Thoracic aorta (tissue), 2 donors: ENCODE results near the gene KIRREL3. TPM values are rescaled to one million over a fixed set of nuclear protein-coding genes. Genes with fewer than 3 reads are reported as not detected.

Source experiments
- ATAC-seq: fragments of 150-250 bp; one replicate; pipeline ENCODE4 v1.8.0; 2017; ENCODE audit warnings: low read depth; ENCODE audit not compliant: insufficient number of reproducible peaks, low FRiP score
- DNase-seq: peaks from one replicate; pipeline ENCODE4 v3.0.0-alpha.2; 2020; ENCODE audit warnings: low spot score
- H3K27ac ChIP-seq, 2 donors: fragments of 200-600 bp; sonication (generic); 1 replicate in 1 of 2; 2 replicates in 1 of 2; pipeline ENCODE4 v1.5.1; 2016; ENCODE audit warnings: mild to moderate bottlenecking in 2 of 2, moderate library complexity in 2 of 2
- H3K27me3 ChIP-seq: fragments of 200-600 bp; sonication (generic); replicated peaks from 2 replicates; pipeline ENCODE4 v1.6.0; 2016; ENCODE audit warnings: mild to moderate bottlenecking; ENCODE audit not compliant: insufficient read depth
- H3K36me3 ChIP-seq: fragments of 200-600 bp; sonication (generic); one replicate; pipeline ENCODE4 v1.5.1; 2016
- H3K4me1 ChIP-seq, 2 donors: fragments of 200-600 bp; sonication (generic); 1 replicate in 1 of 2; 2 replicates in 1 of 2; pipeline versions ENCODE4 v1.5.1 to v1.6.0; 2016; ENCODE audit warnings: low read depth in 2 of 2, mild to moderate bottlenecking in 1 of 2; ENCODE audit not compliant: control insufficient read depth in 1 of 2
- H3K4me3 ChIP-seq: fragments of 200-600 bp; sonication (generic); 2 replicates; pipeline ENCODE4 v1.5.1; 2016; ENCODE audit warnings: mild to moderate bottlenecking
- H3K9me3 ChIP-seq: fragments of 200-600 bp; sonication (generic); 2 replicates; pipeline ENCODE4 v1.5.1; 2016
- CTCF ChIP-seq: fragments of 200-600 bp; sonication (generic); IDR thresholded peaks from one replicate; pipeline ENCODE4 v1.5.1; 2019; ENCODE audit warnings: antibody characterized with exemption
- total RNA-seq, 2 donors: library from RNA; depleted of rRNA; stranded (reverse); fragments of >200 nt; gene quantifications; one replicate each; pipeline versions ENCODE4 v1.1.0 to v1.2.3, GENCODE V29; 2016

KIRREL3 gene
- total RNA-seq, 2 donors from 2014 or later, result not detected

GRCh38 chr11:126973051-126973450 lies 27.5 kb downstream of the KIRREL3 start:
- H3K36me3 ChIP-seq, result no peaks in the 10 kb centered on the region
- no peak overlapping the region for H3K27ac ChIP-seq
- H3K4me1 ChIP-seq, result no peaks in the 10 kb centered on the region
- ATAC-seq (no peak), DNase-seq (no peak)
- no peaks in the 10 kb centered on the region for H3K9me3 ChIP-seq
- no peak overlapping the region for H3K4me3 ChIP-seq
- H3K27me3 ChIP-seq, result no peaks in the 10 kb centered on the region
- TF ChIP-seq CTCF, result no peak

- Histone ChIP-seq H3K4me3 (no peak overlapping the region), H3K4me1 (no peaks in the 10 kb centered on the region), H3K27ac (no peak overlapping the region), H3K27me3 (no peaks in the 10 kb centered on the region), H3K36me3 (no peaks in the 10 kb centered on the region), H3K9me3 (no peaks in the 10 kb centered on the region)
- TF ChIP-seq CTCF, result no peak
- no peak for ATAC-seq
- DNase-seq, result no peak
Observed at GRCh38 chr11:126971305-126971704, 29.3 kb downstream of the KIRREL3 start.

- ATAC-seq (no peak), DNase-seq (no peak)
- H3K4me1 ChIP-seq, result no peaks in the 10 kb centered on the region
- TF ChIP-seq CTCF, result no peak
- no peak overlapping the region for H3K4me3 ChIP-seq
- H3K27ac ChIP-seq, result no peak overlapping the region
- H3K36me3 ChIP-seq, result no peaks in the 10 kb centered on the region
- H3K27me3 ChIP-seq, result no peaks in the 10 kb centered on the region
- H3K9me3 ChIP-seq, result no peaks in the 10 kb centered on the region
Observed at GRCh38 chr11:126969865-126970479, 30.6 kb downstream of the KIRREL3 start.

- no peaks in the 10 kb centered on the region for H3K27me3 ChIP-seq
- DNase-seq (no peak), ATAC-seq (no peak)
- H3K9me3 ChIP-seq, result no peaks in the 10 kb centered on the region
- no peak overlapping the region for H3K27ac ChIP-seq
- no peaks in the 10 kb centered on the region for H3K36me3 ChIP-seq
- no peak overlapping the region for H3K4me3 ChIP-seq
- H3K4me1 ChIP-seq, result no peaks in the 10 kb centered on the region
- TF ChIP-seq CTCF, result no peak
Observed at GRCh38 chr11:126968915-126969314, 31.7 kb downstream of the KIRREL3 start.

GRCh38 chr11:126965331-126965730 lies 35.2 kb downstream of the KIRREL3 start:
- H3K27me3 ChIP-seq, result no peaks in the 10 kb centered on the region
- no peak overlapping the region for H3K4me3 ChIP-seq
- no peak for TF ChIP-seq CTCF
- no peak for DNase-seq
- no peaks in the 10 kb centered on the region for H3K9me3 ChIP-seq
- H3K4me1 ChIP-seq, result no peaks in the 10 kb centered on the region
- no peak overlapping the region for H3K27ac ChIP-seq
- no peak for ATAC-seq
- no peaks in the 10 kb centered on the region for H3K36me3 ChIP-seq
